Ovary (tissue), 3 donors: ENCODE data around the gene AGBL4.

ENCODE experiments used
- CTCF ChIP-seq, 3 donors: fragments of 450-650 bp in 2 of 3; fragments of 200-600 bp in 1 of 3; IDR thresholded peaks; one replicate each; pipeline versions ENCODE4 v1.5.1 to v1.8.0; 2016 to 2022; ENCODE audit warnings: antibody characterized with exemption in 3 of 3, mild to moderate bottlenecking in 1 of 3
- POLR2A ChIP-seq: fragments of 450-650 bp; IDR thresholded peaks from one replicate; pipeline ENCODE4 v1.6.1; 2017; ENCODE audit warnings: antibody characterized with exemption, mild to moderate bottlenecking, moderate library complexity
- donor health status: DM: no; HTN: no; CAD: no.

- TF ChIP-seq CTCF (IDR thresholded peaks at IDR 0.05) (no peak), POLR2A (no peak)
These were observed 1082.6 kb downstream of the AGBL4 start for GRCh38 chr1:48940962-48941732.
